Activated CD4-positive, alpha-beta T cell treated with anti-CD3 and anti-CD28 coated beads, Interleukin-2, amount 50 U/mL, for 16 hours (primary cell): ENCODE measurements around the gene CCNF.
A peak's percentile ranks its signal among the peaks of the same experiment; 100 is the strongest.
"Not testable (repeated sequence)": the region's sequence is repeated elsewhere in the genome, so short reads cannot be mapped to it uniquely, and the experiment has no call there.

ENCODE experiments used
- DNase-seq: peaks from one replicate; pipeline ENCODE4 v3.0.0-alpha.2; 2020

The CCNF gene

GRCh38 chr16:2429034-2429770, at the start of gene CCNF:
CCNF (plus strand) TSS chr16:2429447; CDS start chr16:2429482, 35 bp downstream.
- peak; percentile 99 for DNase-seq

GRCh38 chr16:2383501-2383900, 45.7 kb upstream of the CCNF start:
- DNase-seq = no peak

- no peak for DNase-seq
Measured at GRCh38 chr16:2384426-2384825, 44.8 kb upstream of the CCNF start.

- DNase-seq = no peak
Measured at GRCh38 chr16:2385190-2385836, 43.9 kb upstream of the CCNF start.

GRCh38 chr16:2385982-2386381, 43.3 kb upstream of the CCNF start:
- DNase-seq = not testable (repeated sequence)

GRCh38 chr16:2386990-2387389, 42.3 kb upstream of the CCNF start:
- DNase-seq = no peak

- no peak for DNase-seq
Measured at GRCh38 chr16:2388139-2388874, 40.9 kb upstream of the CCNF start.

- no peak for DNase-seq
Measured at GRCh38 chr16:2388875-2389433, 40.3 kb upstream of the CCNF start.

GRCh38 chr16:2392025-2392424, 37.2 kb upstream of the CCNF start:
- no peak for DNase-seq

- DNase-seq = no peak
Measured at GRCh38 chr16:2398520-2398919, 30.7 kb upstream of the CCNF start.

GRCh38 chr16:2404099-2404498, 25.1 kb upstream of the CCNF start:
- peak; percentile 12 for DNase-seq

GRCh38 chr16:2415085-2415484, 14.2 kb upstream of the CCNF start:
- no peak for DNase-seq

GRCh38 chr16:2420035-2420434, 9.2 kb upstream of the CCNF start:
- no peak for DNase-seq

- no peak for DNase-seq
Measured at GRCh38 chr16:2422123-2422867, 7.0 kb upstream of the CCNF start.

- DNase-seq = no peak
Measured at GRCh38 chr16:2424061-2425007, 4.9 kb upstream of the CCNF start.

- no peak for DNase-seq
Measured at GRCh38 chr16:2425008-2425518, 4.2 kb upstream of the CCNF start.

GRCh38 chr16:2425825-2426430, 3.3 kb upstream of the CCNF start:
- DNase-seq = no peak

- DNase-seq = no peak
Measured at GRCh38 chr16:2426941-2427361, 2.3 kb upstream of the CCNF start.

GRCh38 chr16:2427526-2427925, 1.7 kb upstream of the CCNF start:
- no peak for DNase-seq

- no peak for DNase-seq
Measured at GRCh38 chr16:2428051-2428783, 1.0 kb upstream of the CCNF start.

- no peak for DNase-seq
Measured at GRCh38 chr16:2428784-2429033, 538 bp upstream of the CCNF start.
